Aorta (tissue), 5 donors: Measurements from ENCODE around the gene COL4A3. TPM values are rescaled to one million over a fixed set of nuclear protein-coding genes. Genes with fewer than 3 reads are reported as not detected.

ENCODE experiments used
- ATAC-seq: fragments of 200-7000 bp; cut with Tn5 transposase; one replicate; pipeline ENCODE4 v1.9.1; 2022; ENCODE audit warnings: moderate library complexity; ENCODE audit not compliant: low FRiP score
- DNase-seq, 2 donors: peaks; one replicate each; pipeline ENCODE4 v3.0.0-alpha.2; 2020
- H3K27ac ChIP-seq, 2 donors: one replicate each; pipeline ENCODE4 v1.5.1; 2013; ENCODE audit warnings: low read length in 2 of 2, mild to moderate bottlenecking in 2 of 2, moderate library complexity in 2 of 2, control low read depth in 1 of 2, inconsistent platforms in 1 of 2, low read depth in 1 of 2
- H3K27me3 ChIP-seq, 2 donors: one replicate each; pipeline ENCODE4 v1.6.1; 2013; ENCODE audit warnings: control low read depth in 1 of 2, low read length in 1 of 2, mild to moderate bottlenecking in 1 of 2, moderate library complexity in 1 of 2; ENCODE audit not compliant: insufficient read depth in 2 of 2, control insufficient read depth in 1 of 2
- H3K36me3 ChIP-seq, 2 donors: one replicate each; pipeline ENCODE4 v1.6.1; 2013; ENCODE audit warnings: control low read depth in 1 of 2, low read length in 1 of 2, mild to moderate bottlenecking in 1 of 2; ENCODE audit not compliant: insufficient read depth in 2 of 2, control insufficient read depth in 1 of 2
- H3K4me1 ChIP-seq, 2 donors: one replicate each; pipeline ENCODE4 v1.6.1; 2013; ENCODE audit warnings: low read length in 2 of 2, control low read depth in 1 of 2, mild to moderate bottlenecking in 1 of 2, moderate library complexity in 1 of 2; ENCODE audit not compliant: insufficient read depth in 2 of 2, control insufficient read depth in 1 of 2
- H3K4me3 ChIP-seq, 2 donors: one replicate each; pipeline ENCODE4 v1.5.1; 2013; ENCODE audit warnings: low read length in 2 of 2, control low read depth in 1 of 2, mild to moderate bottlenecking in 1 of 2
- H3K9me3 ChIP-seq: one replicate; pipeline ENCODE4 v1.6.1; 2013; ENCODE audit warnings: mild to moderate bottlenecking, low read length; ENCODE audit not compliant: control insufficient read depth
- WGBS, 2 donors: extraction: QIAGEN DNeasy Blood & Tissue Kit; methylation state at CpG; one replicate each; pipeline ENCODE4 v1.1.7; 2013; 5-methylcytosine and 5-hydroxymethylcytosine counted together
- intact Hi-C, 2 donors: fragments of 100-400 bp; cut with DNase I; formaldehyde crosslinking; loops; one replicate each; pipeline versions ENCODE4 v1.14.2 to v1.15.0; 2022
- polyA plus RNA-seq, 2 donors: library from polyadenylated mRNA; stranded (reverse); fragments of 200-250 nt; gene quantifications; one replicate each; pipeline ENCODE4 v1.2.3, GENCODE V29; 2013
- total RNA-seq, 2 donors: library from RNA; stranded (reverse); fragmentation: NEBNext Ultra II Directional; extraction: Animal tissue kit (Norgen Biotek cat#: 25700); gene quantifications; one replicate each; pipeline ENCODE4 v1.2.1, GENCODE V29; 2021
- donor health status: healthy with polysubstance abuse.
- donor health status: Bipolar disorder and iron deficiency.
- donor health status: DM: no; HTN: no; CAD: no.
- donor health status: DM: no; HTN: no; CAD: no.
- donor health status: DM: yes; HTN: yes; CAD: no.

COL4A3 gene
- total and polyA plus RNA-seq, 4 donors, result 2.8 to 22.7 (median 14.6) TPM

DNA sequence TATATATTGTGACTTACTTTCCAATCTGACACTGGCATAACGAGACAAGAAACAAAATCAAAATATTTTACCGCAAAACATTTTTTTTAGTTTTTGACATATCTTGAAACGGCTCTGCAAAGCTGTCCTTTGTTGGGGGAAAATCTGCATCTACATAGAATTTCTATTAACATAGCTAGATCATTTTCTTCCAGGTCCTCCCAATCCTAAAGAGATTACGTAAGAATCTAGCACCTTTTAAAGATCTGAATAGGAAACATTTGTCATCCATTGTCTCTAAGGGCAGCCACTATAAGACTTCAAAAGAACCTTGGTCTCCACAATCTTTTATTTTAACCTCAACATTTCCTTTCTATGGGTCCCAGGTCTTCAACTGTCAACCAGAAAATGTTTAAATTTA, 159.4 kb downstream of the COL4A3 start:
- no peak for DNase-seq
- Histone ChIP-seq H3K27ac (no peak overlapping the region), H3K9me3 (no peaks in the 10 kb centered on the region), H3K4me1 (peaks cover 0 to 3% of the 10 kb centered on the region in 2 donors), H3K4me3 (no peak overlapping the region), H3K27me3 (no peaks in the 10 kb centered on the region), H3K36me3 (no peaks in the 10 kb centered on the region)
- intact Hi-C loops, result loop anchor here in 1 of 2 donors (10.0 kb wide), 1 partner anchor 141 kb away; no protein-coding TSS in a partner anchor
- WGBS, 2 donors, result 97 to 98% methylated on average over 4 of the region's 4 CpGs
- ATAC-seq, result no peak

DNA sequence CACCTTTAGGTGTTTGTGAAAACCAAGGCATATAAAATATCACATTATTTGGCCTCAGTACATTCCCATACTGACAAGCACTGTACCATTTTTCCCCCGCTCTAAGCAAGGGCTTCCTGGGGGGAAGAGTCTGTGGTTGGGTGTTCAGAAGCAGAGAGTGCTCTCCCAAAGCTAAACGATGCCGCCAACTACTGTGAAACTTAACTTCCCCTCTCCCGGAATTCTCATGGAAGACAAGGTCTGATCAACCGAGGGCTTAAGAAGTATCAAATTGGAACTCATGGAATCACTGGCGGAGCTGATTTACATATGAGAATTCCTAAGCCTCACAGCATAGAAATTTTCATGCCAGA, 160.2 kb downstream of the COL4A3 start:
- intact Hi-C loops, result loop anchor here in 1 of 2 donors (10.0 kb wide), 1 partner anchor 140 kb away; no protein-coding TSS in a partner anchor
- H3K36me3 ChIP-seq, result no peaks in the 10 kb centered on the region
- H3K4me1 ChIP-seq, result peaks cover 0 to 3% of the 10 kb centered on the region in 2 donors
- 4 to 12% methylated on average over 6 of the region's 6 CpGs for WGBS, 2 donors
- H3K27me3 ChIP-seq, result no peaks in the 10 kb centered on the region
- H3K9me3 ChIP-seq, result no peaks in the 10 kb centered on the region
- H3K27ac ChIP-seq, result peak overlapping the region in 1 of 2 donors; percentile 73
- H3K4me3 ChIP-seq, result peak overlapping the region; percentile 85 to 97
- no peak for ATAC-seq
- no peak for DNase-seq

DNA sequence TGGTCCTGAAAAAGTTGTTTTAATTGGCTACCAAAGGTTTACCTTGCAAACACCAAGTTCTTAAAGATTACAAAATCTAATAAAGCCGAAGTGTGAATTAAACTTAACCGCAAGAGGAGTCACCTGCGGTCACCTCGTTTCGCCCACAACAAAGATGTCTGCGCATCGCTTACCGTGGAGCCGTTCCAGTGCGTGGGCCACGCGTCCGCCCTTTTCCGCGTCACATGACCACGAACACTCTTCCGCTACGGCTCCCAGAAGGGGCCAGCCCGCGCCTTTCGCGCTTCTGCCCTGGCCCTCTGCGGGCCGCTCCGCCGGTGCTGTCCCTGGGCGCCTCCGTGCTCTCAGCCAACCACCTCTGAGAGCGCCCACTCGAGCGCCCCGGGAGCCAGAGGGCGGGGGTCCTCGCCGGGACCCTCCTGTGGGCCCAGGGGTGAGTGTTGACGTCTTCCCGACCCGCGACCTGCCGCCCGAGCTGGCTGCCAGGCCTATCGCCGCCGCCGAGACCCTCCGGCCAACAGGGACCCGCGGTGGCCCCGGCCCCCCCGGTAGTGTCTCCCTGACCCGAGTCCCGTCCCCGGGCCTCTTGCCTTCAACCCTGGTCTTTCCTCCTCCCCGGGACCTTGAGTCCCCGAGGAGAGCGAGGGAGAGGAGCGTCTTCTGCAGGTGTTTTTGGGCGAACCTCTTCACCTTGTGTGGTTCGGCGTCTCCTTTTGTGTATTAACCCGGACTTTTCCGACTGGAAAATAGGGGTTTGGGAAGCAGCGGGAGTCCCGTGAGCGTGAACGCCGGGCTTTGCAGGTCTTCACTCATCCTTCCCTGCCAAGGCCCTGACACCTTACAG, 160.8 kb downstream of the COL4A3 start, which contains the start of gene MFF:
Gene MFF, plus strand, starts transcription at position 257 of the 844 bp plus-strand sequence. CDS start 5,415 bp downstream, outside the sequence.
- no peaks in the 10 kb centered on the region for H3K9me3 ChIP-seq
- intact Hi-C loops, result loop anchor here (5.0 to 10.0 kb wide), 2 partner anchors 42 to 140 kb away; no protein-coding TSS in a partner anchor
- H3K4me1 ChIP-seq, result peaks cover 0 to 3% of the 10 kb centered on the region in 2 donors
- H3K27ac ChIP-seq, result peak within 1 kb of the TSS; percentile 73 to 85
- DNase-seq (peak; percentile 96 to 98), ATAC-seq (peak; percentile 100)
- WGBS, 2 donors, result 0 to 11% methylated on average over 55 to 67 of the region's 67 CpGs
- H3K27me3 ChIP-seq, result no peaks in the 10 kb centered on the region
- no peaks in the 10 kb centered on the region for H3K36me3 ChIP-seq
- H3K4me3 ChIP-seq, result peak within 1 kb of the TSS; percentile 95 to 97

DNA sequence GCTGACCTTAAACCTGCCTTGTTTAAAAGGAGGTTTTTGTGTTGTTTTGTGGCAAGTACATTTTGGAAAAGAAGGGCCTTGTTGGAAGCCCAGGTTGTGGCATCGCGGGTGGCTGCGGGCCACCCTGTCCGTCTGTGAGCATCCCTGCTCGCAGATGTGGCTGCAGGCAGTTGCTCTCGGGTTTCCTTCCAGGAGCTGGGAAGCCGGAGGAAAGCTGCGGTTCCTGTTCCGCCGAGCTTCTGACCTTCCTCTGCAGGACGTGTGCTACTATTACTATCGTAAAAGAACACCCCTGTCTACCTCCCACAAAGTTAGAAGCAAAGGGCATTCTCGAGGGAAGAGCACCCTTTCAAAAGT, 161.4 kb downstream of the COL4A3 start:
- no peaks in the 10 kb centered on the region for H3K27me3 ChIP-seq
- intact Hi-C loops, result loop anchor here (5.0 to 10.0 kb wide), 2 partner anchors 41 to 139 kb away; no protein-coding TSS in a partner anchor
- H3K36me3 ChIP-seq, result no peaks in the 10 kb centered on the region
- peak overlapping the region in 1 of 2 donors; percentile 61 for H3K27ac ChIP-seq
- WGBS, 2 donors, result 0% methylated on average over 13 of the region's 13 CpGs
- ATAC-seq (peak; percentile 39), DNase-seq (peak in 1 of 2 donors; percentile 60)
- peak overlapping the region; percentile 95 to 97 for H3K4me3 ChIP-seq
- no peaks in the 10 kb centered on the region for H3K9me3 ChIP-seq
- H3K4me1 ChIP-seq, result peaks cover 0 to 3% of the 10 kb centered on the region in 2 donors

DNA sequence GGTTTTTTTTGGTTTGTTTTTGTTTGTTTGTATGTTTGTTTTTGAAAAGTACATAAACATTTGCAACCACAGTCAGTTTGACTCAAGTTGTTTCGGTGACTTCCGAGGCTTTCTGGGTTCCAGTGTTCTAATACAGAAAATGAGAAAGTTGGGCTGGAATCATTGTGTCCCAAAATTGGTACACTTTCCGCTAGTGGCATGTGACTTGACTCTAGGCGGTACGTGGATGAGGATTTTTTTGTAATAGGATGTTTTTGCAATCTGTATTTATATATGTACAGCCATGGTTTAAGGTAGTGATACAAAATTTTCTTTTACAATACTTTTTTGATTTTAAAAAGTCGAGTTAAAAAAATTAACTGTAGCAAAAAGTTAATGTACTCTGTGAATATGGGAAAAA, 162.4 kb downstream of the COL4A3 start:
- Histone ChIP-seq H3K9me3 (no peaks in the 10 kb centered on the region), H3K27ac (no peak overlapping the region), H3K27me3 (no peaks in the 10 kb centered on the region), H3K4me3 (no peak overlapping the region), H3K4me1 (peaks cover 0 to 3% of the 10 kb centered on the region in 2 donors), H3K36me3 (no peaks in the 10 kb centered on the region)
- 92 to 93% methylated on average over 6 of the region's 6 CpGs for WGBS, 2 donors
- no peak for DNase-seq
- intact Hi-C loops, result loop anchor here (5.0 to 10.0 kb wide), 2 partner anchors 41 to 138 kb away; no protein-coding TSS in a partner anchor
- no peak for ATAC-seq

DNA sequence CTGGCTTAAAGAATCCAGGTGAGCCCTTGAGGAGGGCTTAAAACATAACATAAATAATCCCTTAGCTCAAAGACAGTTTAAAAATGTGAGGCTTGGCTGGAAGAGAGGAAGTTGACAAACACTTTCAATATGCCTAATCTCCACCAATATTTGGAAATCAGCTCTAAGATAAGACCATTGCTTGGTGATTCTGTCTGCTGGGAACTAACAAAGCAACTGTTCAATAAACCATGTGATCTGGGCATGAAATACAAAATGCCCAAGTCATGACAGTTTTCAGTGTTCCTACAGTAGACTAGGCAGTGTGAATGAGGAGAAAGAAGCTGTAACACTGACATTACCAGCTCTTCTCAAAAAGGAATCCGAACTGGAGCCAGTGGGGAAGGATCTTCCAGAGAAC, 171.3 kb downstream of the COL4A3 start:
- Histone ChIP-seq H3K4me1 (no peaks in the 10 kb centered on the region), H3K27me3 (no peaks in the 10 kb centered on the region), H3K9me3 (no peaks in the 10 kb centered on the region), H3K4me3 (no peak overlapping the region), H3K36me3 (peaks cover 3 to 5% of the 10 kb centered on the region in 2 donors), H3K27ac (no peak overlapping the region)
- ATAC-seq (no peak), DNase-seq (no peak)
- 97 to 99% methylated on average over 1 of the region's 1 CpG for WGBS, 2 donors
- intact Hi-C loops, result no loop called here

DNA sequence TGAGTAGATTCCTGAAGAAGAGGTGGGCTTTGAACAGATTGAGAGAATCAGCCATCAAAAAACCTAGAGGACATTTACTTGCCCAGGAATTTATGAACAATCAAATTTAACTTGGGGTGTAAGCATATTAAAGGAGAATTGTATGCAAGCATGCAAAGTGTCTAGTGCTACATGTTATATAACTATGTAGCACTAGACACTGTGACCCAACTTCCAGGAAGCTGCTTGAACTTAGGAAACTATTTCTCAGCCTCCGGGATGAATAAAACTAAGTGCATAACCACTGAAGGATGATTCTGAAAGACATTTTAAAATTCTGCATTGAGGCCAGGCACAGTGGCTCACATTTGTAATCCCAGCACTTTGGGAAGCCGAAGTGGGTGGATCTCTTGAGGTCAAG, 173.0 kb downstream of the COL4A3 start:
- Histone ChIP-seq H3K27me3 (no peaks in the 10 kb centered on the region), H3K27ac (no peak overlapping the region), H3K4me1 (no peaks in the 10 kb centered on the region), H3K36me3 (peaks cover 3 to 5% of the 10 kb centered on the region in 2 donors), H3K9me3 (no peaks in the 10 kb centered on the region), H3K4me3 (no peak overlapping the region)
- intact Hi-C loops, result no loop called here
- no peak for DNase-seq
- no peak for ATAC-seq
- WGBS, 2 donors, result 99% methylated on average over 2 of the region's 2 CpGs

DNA sequence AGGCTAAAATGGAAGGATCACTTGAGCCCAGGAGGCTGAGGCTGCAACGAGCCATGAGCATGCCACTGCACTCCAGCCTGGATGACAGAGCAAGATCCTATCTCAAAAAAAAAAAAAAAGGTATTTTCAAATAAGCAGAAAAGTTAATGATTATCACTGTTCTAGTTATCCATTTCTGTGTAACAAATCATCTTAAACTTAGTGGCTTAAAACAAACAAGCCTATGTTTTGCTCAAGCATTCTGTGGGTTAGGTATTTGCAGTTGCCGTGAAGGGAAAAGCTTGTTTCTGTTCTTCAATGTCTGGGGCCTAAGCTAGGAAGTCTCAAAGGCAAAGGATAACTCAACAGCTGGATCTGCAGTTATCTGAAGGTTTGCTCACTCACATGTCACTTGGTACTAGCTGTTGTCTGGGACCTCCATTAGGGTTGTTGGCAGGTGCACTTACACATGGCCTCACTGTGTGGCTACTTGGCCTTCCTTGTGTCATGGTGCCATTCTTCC, 174.7 kb downstream of the COL4A3 start:
- WGBS, 2 donors, result 97% methylated on average over 2 of the region's 2 CpGs
- no peaks in the 10 kb centered on the region for H3K4me1 ChIP-seq
- no peak overlapping the region for H3K27ac ChIP-seq
- DNase-seq (no peak), ATAC-seq (no peak)
- H3K9me3 ChIP-seq, result no peaks in the 10 kb centered on the region
- intact Hi-C loops, result no loop called here
- H3K27me3 ChIP-seq, result no peaks in the 10 kb centered on the region
- H3K36me3 ChIP-seq, result peaks cover 2 to 5% of the 10 kb centered on the region in 2 donors
- H3K4me3 ChIP-seq, result no peak overlapping the region
